Hematopoietic multipotent progenitor cell treated with erythropoietin and hydrocortisone succinate and interleukin-3 and kit ligand, for 4 days (in vitro differentiated cells): ENCODE measurements around the gene LYPD1.
"Not testable (repeated sequence)": the region's sequence is repeated elsewhere in the genome, so short reads cannot be mapped to it uniquely, and the experiment has no call there.

Experiments
- DNase-seq: peaks from one replicate; pipeline ENCODE4 v3.0.0-alpha.2; 2015

The LYPD1 gene, protein sequence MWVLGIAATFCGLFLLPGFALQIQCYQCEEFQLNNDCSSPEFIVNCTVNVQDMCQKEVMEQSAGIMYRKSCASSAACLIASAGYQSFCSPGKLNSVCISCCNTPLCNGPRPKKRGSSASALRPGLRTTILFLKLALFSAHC

DNA sequence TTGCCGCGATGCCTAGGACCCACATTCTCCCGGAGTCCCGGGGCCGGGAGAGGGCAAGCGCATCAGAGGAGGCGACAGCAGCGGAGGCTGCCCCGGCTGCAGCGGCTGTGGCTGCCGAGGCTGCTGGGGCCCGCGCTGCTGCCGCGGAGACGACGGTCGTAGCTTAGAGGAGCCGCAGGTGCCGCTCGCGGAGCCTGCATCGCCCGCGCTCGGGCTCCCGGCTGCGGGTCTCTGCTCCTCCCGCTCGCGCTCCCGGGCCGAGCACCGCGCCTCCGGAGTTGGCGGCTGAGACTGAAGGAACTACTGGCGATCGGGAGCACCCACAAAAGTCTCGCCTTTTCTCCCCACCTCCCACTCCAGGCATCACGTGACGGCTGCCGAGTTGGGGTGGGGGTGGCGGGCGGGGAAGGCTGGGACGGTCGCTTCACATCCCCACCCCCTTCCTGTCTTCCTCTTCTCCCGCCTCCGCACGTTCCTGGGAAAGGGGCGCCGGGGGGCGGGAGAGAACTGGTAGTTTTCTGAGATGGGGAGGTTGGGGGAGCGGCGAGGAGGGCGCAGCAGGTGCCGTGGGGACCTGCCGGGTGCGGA, at the start of gene LYPD1:
Gene LYPD1 (minus strand): TSS at position 298 of the 588 bp plus-strand sequence. CDS start 273 bp downstream, at position 25.
- DNase-seq: peak; percentile 17

DNA sequence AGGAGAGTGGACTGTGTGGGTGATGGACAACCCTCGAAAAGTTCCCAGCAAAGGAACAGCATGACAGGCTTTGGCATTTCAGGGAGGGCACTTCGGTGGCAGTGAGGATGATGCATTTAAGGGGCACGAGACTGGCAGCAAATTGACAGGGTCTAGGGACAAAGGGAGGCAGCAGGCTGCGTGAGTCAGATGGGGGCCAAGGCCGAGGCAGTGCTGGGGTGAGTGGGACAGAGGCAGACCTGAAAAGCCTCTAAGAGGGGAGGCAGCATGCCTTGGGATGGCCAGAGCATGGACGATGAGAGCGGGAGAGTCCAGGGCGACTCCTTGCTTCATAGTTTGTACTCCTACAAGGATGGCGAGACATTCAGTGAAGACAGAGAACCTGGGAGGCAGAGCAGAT, 49.5 kb upstream of the LYPD1 start:
- DNase-seq: no peak

DNA sequence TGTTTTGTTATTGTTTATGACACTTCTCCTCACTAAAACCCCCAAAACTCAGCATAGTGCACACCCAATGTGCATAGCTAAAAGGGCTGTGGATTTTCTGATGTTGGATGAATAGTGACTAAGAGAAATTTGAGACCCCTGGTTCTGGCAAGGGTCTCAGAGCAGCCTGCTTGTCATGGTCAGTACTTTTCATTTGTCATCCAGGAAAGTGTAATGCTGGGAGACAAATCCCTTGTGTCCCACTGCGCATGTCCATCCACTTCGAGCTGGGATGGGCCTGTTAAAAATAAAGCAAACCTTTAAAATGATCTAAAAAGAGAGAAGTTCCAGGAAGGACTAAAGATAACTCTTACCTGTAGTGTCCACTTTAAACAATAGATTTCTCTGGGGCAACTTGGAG, 46.9 kb upstream of the LYPD1 start:
- no peak for DNase-seq

DNA sequence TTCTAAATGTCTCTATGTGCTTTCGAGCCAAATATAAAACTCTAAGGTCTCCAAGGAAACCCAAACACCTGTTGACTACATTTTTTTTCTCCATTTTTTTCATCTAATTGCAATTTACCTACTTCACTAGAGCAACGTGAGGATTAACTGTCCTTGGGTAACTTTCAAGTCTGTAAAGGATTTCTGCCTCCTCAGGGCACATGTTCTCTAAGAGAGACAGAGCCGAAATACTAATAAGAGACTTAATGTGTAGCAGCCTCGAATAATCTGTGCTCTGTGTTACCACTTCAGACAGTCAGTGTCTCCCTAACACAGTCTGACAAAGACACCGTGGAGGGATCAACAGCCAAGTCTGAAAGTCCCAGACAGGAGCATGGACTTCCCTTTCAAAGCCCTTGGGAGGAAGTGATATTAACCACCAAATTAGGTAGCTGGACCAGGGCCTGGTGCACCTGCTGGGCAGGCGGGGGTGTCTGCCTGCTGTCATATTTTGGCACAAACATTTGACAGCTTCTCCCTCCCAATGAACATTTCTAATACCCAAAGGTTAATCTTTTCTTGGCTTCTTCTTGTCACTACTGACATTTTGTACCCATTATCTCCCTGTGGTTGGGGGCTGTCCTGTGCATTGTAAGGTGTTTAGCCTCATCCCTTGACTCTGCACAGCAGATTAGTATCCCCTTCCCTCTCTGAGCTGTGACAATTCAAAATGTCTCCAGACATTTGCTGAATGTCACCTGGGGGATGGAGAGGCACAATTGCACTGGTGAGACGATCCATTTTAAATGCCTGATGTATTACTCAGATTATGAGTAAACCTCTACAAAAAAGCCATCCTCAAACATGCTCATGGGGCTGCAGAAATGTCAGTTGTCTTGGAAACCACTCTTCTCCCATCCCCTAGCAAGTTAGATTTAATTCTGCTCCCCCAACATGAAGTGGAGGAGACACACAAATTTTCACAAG, 45.7 kb upstream of the LYPD1 start:
- no peak for DNase-seq

DNA sequence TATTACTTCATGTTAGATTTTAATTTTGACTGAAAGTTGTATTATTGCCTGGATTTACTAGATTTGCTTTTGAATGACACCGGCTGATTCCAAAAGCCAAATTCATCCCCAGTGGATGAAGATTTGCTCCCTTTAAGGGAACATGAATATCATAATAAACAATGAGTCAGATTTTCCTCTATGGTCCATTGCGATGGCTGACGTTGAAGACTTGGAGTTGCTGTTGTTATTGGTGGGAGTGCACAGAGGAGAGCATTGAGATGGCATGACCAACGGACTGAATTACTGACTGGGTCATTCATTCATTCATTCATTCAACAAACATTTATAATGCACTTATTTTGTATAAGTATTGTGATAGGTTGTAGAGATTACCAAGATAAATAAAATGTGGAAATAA, 33.4 kb upstream of the LYPD1 start:
- DNase-seq: no peak

DNA sequence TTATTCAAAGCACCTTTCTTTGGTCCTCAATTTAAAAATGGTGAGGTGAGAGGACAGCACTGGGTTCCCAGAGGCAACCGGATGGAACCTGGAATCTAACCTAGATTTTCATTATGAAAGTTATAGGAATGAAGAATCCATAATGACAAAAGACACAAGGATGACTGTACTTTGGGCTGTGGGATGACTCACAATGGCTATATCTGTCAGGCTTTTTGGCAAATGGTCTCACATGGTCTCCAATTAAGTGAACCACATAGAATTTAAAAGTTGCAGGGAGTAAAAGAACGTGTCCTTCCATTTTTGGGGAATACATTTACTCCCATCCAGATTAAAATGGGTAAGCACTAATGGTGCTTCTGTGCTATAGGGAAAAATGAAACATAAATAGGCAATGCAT, 31.8 kb upstream of the LYPD1 start:
- no peak for DNase-seq

DNA sequence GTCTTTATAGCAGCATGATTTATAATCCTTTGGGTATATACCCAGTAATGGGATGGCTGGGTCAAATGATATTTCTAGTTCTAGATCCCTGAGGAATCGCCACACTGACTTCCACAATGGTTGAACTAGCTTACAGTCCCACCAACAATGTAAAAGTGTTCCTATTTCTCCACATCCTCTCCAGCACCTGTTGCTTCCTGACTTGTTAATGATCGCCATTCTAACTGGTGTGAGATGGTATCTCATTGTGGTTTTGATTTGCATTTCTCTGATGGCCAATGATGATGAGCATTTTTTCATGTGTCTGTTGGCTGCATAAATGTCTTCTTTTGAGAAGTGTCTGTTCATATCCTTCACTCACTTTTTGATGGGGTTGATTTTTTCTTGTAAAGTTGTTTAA, 29.8 kb upstream of the LYPD1 start:
- DNase-seq: not testable (repeated sequence)

DNA sequence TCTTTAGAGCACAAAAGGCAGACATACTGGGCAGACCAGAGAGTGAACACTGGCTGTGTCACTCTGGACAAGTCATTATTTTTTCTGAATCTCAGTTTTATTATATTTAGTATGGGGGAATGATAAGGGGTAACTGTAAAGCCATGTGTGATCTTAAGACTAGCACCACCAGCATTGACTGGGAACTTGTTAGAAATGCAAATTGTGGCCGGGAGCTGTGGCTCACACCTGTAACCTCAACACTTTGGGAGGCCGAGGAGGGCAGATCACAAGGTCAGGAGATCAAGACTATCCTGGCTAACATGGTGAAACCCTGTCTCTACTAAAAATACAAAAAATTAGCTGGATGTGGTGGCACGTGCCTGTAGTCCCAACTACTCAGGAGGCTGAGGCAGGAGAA, 28.3 kb upstream of the LYPD1 start:
- not testable (repeated sequence) for DNase-seq

DNA sequence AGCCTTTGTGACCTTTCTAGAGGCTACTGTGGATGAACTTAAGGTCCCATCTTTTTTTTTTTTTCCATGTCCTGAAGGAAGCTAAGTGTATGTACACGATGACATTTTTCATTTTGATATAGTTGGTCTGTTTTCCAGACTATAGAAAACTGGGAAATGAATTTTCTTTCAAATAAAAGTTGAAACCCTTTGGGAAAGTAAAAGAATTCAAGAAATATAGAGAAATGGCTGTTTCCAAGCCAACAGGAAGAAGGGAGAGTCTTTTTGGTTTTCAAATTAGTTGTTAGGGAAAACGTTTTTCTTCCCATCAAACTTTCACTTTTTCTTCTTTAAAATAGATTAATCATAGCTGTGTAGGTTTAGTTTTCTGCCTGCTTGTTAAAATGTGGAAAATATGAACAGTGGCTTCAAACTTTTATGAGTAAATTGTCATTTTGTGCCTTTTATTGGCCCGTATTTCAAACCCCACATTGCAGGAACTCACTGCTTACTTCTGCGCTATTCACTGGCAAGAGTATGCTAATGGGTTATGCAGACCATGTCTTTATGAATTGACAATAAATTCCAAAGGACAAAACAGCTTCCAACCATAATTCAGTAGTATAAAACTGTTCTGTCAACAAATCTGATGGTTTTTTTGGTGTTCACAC, 27.7 kb upstream of the LYPD1 start:
- no peak for DNase-seq

DNA sequence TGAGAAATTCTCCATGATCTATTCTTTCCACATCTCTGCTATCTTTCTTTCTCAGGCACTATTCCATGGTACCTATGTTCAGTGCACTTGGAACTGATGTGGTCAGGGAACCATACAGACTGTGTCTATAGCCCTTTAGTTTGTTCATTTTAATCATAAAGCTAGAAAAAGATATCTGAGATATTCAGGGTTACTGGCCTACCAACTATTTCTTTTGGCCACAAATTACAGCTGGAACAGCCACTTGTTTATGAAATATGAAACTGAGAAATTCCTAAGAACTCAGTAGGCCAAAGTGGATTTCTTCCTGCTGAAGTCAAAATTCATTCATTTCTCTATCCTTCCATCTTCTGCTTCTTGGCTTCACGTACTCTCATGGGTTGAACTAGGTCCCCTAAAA, 22.8 kb upstream of the LYPD1 start:
- DNase-seq: no peak

DNA sequence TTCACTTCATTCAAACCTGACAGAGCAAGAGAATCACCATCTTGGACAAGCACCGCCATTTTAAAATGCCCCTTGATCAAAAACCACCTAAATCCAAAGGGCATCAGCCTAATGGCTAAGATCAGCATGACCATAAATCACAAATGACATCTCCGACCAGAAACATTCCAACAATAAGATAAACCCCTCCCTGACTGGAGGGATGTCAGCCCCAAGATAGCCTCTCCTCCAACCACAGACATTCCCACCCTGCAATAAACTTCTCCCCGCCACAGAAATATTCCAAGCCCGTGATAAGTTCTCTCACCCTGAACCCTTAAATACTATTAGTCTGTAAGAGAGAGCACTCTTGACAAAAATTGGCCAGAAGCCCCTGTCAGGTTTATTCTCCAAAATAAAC, 21.6 kb upstream of the LYPD1 start:
- no peak for DNase-seq

DNA sequence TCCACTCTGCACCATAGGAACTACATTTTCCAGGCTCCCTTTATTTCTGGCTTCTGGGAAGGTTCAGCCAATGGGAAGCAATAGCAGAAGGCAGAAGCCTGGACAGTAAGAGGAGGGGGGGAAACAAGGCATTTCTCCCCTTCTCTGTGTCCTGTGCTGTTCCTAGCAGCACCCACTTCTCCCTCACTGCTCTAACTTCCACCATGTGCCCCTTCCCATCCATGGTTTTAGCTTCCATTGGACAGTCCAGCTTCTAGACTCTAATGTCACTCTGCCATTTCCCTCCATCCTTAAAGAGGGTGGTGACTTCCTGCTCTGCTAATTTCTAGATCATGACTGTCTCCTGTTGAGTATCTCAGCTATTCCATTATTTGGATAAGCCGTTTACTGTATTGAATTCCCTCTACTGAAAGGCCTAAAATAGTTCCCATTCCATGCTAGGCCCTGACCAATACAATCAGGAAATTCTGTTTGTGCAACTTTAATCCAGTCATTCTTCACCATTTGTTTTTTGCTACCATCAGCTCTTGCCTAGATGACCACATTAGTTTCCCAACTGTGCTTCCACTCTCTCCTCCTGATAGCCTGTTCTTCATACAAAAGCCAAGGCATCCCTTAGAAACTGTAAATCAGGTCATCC, 20.8 kb upstream of the LYPD1 start:
- no peak for DNase-seq

DNA sequence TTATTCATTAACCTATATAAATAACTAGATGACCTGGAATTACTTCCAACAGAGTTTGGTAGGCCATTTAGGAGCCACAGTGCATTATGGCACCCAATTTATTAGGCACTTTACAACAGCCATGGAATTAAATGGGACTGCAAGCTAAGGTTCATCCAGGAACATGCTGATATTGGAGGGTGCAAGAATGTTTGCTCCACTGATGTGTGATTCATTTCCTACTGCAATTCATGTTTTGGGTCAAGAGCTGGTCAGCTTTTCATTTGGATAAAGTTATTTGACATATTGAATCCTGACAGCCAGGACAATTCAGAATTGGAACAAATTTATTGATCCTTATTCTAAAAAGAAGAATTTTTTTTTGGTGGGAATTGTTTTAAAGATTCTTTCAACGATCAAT, 11.8 kb upstream of the LYPD1 start:
- DNase-seq: no peak

DNA sequence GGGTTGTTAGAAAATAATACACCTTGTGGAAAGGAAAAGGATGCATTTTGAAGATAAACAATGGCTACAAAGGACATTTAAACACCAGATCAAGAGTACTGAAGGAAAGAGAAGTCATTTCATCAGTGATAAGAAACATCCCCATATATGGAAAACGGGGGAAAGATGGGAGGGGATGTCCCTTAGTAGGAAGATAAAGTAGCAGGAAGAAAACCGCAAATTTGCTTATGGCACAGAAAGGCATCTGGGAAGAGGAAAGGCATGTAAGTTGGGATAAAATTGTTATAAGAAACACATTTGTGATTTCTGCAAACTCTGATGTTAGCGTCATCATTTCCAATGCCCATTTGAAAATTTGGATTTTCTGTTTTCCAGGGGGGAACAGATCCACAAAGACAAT, 10.5 kb upstream of the LYPD1 start:
- no peak for DNase-seq

DNA sequence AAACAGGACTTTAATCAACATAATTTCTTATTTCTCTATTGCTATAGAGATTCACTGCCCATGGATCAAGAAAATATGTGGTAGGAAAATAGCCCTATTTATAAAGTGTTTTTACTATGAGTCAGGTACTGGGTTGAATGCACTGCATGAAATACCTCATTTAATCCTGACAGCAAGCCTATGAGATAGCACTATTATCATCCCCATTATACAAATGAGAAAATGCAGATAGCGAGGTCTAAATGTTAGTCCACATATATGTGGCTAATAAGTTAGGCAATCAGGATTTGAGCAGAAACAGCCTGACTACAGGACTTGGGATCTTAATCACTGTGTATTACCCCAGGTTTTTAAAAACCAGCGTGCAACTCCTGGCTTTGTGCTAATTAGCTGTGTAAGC, 8.5 kb upstream of the LYPD1 start:
- no peak for DNase-seq

DNA sequence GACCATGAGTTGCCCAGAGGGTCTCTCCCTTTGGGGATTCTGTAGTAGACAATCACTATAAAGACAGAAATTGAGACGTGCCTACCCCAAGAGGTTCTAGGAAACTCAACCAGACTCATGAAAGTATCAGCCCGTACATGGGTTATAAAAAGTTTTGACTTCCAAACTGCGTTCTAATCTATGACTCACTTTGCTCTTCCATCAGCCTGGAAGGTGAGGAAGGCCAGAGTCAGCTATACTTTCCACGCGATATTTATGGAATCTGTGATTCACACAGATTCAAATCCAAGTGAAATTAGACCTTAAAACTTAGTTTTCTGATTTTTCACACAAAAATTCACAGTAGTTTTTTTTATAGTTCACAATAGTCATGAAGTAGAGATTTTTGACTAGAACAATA, 7.7 kb upstream of the LYPD1 start:
- no peak for DNase-seq

DNA sequence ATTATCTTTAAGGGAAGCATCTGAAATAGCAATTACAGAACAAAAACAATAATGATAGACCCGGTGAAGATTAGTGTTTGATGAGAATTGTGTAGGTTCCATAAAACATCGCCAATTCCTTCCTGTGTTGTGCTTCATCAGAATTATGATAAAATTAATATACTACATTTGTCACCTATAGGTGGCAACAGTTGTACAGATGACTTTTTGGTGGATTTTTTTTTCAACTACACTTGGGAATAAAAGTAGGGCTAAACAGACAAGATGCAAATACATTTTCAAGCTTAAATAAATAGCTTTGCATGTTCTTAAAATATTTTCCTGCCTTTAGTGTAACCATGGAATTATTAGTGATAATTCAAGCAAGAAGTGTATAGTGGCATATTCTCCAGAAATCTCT, 7.0 kb upstream of the LYPD1 start:
- peak; percentile 2 for DNase-seq

DNA sequence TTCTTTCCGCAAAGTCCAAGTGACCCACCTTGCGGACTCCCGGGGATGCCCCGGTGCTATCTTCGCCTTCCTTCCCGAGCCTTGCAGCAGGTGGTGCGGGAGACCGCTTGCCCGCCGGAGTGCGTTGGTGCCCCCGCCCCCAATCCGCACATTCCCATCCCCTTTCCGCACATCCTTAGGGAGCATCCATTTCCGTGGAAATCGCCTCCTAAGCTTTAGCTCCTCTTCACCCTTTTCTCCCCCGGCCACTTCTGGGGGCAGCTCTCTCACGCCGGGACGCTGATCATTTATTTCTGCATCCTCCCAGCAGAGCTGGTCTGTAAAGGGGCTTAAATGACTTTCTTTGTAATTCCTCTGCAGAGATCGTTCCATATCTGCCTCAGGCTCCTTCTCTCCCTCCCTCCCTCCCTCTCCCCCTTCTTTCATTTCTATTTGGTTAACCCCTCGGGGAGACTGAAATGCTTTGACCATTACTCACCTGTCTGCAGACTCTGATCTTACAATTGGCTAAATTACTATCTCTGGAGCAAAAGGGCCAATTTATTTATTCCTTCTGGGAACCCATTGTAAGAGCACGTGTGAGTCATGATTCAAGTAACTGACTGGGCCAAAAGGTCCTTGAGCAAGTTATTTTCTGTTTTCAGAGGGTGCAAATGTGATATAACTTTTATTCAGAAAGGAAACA, 1.3 kb upstream of the LYPD1 start:
- DNase-seq: no peak

DNA sequence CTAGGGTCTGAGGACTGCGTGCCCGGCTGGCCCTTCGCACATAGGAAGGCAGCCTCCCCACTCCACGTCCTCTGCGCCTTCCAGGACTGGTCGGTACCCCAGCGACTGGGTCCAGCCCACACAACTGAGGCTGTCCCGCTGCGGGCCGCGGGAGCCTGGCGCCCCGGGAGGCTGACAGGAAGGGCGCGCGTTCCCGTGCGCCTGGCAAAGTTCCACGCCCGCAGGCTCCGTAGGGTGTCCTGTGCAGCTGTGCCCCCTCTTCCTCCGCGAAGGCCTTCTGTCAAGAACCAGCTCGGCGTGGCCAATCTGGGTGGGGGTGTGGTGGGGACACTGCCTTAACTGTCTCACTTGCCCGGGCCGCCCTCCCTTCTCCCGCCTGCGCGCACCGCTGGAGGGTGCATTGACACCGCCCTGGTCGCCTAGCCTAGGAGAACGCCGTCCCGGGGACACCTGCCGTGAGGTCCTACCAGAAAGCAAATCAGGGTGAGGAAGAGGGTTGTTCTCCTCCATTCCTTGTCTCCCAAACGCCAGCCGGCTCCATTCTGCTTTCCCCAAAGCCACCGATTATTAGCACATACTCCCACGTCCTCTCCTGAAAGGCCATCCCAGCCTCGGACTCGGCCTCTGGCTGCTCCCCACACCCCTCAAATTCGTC, 618 bp upstream of the LYPD1 start:
- DNase-seq: peak; percentile 1

DNA sequence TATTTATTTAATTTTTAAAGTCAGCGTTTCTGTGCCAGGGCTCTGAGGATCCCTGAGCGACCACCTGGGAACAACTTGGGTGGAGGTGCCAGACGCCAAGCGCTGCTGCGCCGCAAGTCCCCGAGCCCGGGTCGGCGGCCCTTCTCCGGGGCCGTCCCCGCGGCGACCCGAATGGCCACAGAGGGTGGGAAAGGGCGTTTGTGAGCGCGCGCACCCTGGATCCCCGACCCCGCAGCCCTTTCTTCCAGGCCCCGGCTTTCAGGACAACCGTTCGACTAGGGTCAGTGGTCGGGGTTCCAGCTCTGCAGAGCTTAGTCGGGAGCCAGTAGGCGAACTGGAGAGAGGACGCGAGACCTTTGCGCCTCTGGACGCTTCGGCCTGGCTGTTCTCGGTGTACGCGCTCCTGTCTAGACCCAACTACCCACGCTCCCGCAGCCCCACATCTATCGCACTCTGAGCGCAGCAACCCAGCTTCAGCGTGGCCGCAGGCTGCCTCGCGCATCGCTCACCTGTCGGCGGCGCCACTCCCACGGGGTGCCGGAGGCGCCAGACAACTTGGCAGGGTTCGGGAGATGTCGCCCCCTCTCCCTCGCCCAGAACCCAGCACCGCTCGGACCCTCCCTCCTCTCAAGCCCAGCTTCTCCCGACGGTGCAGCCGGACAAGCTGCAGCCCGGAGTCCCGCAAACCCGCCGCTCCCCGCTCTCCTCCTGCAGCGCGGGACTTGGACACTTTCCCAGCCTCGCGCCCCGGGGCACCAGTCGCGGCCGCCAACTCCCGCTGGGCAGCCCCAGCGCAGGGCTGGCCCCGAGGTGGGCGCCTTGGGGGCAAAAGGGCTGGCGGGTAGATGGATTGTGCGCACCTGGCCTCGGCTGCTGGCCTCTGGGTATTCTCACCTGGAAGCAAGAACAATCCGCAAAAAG, 758 bp downstream of the LYPD1 start:
- peak; percentile 4 for DNase-seq
